ENCODE measurements around the gene PRRX2.
"Not testable (repeated sequence)": the region's sequence is repeated elsewhere in the genome, so short reads cannot be mapped to it uniquely, and the experiment has no call there.

DNA sequence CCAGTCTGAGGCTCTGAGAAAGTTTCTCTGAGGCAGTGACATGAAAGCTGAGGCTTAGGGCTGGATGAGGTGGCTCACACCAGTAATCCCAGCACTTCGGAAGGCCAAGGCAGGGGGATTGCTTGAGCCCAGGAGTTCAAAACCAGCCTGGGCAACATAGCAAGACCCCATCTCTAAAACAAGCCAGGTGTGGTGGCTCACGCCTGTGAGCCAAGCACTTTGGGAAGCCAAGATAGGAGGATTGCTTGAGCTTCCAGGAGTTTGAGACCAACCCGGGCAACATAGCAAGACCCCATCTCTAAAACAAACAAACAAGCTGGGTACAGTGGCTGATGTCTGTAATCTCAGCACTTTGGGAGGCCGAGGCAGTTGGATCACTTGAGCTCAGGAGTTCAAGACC lies 83.6 kb downstream of the PRRX2 start:
- TF ChIP-seq, protein P1, sequence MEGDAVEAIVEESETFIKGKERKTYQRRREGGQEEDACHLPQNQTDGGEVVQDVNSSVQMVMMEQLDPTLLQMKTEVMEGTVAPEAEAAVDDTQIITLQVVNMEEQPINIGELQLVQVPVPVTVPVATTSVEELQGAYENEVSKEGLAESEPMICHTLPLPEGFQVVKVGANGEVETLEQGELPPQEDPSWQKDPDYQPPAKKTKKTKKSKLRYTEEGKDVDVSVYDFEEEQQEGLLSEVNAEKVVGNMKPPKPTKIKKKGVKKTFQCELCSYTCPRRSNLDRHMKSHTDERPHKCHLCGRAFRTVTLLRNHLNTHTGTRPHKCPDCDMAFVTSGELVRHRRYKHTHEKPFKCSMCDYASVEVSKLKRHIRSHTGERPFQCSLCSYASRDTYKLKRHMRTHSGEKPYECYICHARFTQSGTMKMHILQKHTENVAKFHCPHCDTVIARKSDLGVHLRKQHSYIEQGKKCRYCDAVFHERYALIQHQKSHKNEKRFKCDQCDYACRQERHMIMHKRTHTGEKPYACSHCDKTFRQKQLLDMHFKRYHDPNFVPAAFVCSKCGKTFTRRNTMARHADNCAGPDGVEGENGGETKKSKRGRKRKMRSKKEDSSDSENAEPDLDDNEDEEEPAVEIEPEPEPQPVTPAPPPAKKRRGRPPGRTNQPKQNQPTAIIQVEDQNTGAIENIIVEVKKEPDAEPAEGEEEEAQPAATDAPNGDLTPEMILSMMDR (IDR thresholded peaks at IDR 0.05), result not testable (repeated sequence)
- TF ChIP-seq POLR2AphosphoS5 (IDR thresholded peaks at IDR 0.05; ENCODE audit: insufficient read depth in 1 of 2, low read depth in 1 of 2), result not testable (repeated sequence)
